HCT116 (cell line): ENCODE data around the gene SLC25A48. TPM values are rescaled to one million over a fixed set of nuclear protein-coding genes. Genes with fewer than 3 reads are reported as not detected.

ENCODE experiments used
- ATAC-seq: fragments of 200-7000 bp; cut with Tn5 transposase; 2 replicates; pipeline ENCODE4 v1.9.1; 2020; ENCODE audit warnings: mild to moderate bottlenecking, moderate library complexity
- BruUV-seq: library from RNA; stranded (reverse); fragments of 400-500 nt; replicated peaks from 2 replicates; lab custom pipeline; 2021; lab: Mats Ljungman, UMichigan
- CTCF ChIA-PET: fragments of 300-600 bp; sonication (Branson Sonifier 250); formaldehyde crosslinking; loops from one replicate; lab custom pipeline; 2021; ENCODE audit warnings: antibody characterized with exemption; lab: Charles Lee
- POLR2A ChIA-PET: fragments of 300-600, 350-600 bp; sonication (Branson Sonifier 250); formaldehyde crosslinking; loops from one replicate; lab custom pipeline; 2021; ENCODE audit warnings: antibody characterized with exemption; lab: Charles Lee
- RAD21 ChIA-PET, 2 experiments: fragments of 300-600 bp; sonication (Branson Sonifier 250); formaldehyde crosslinking; loops; one replicate each; lab custom pipeline; 2023; ENCODE audit warnings: low total read pairs in 2 of 2; ENCODE audit not compliant: uncharacterized antibody in 2 of 2, unreplicated experiment in 2 of 2, low non-redundant PET in 1 of 2; lab: Charles Lee
- DNase-seq: peaks from one replicate; pipeline ENCODE4 v3.0.0-alpha.2; 2010; ENCODE audit warnings: low read depth, low spot score
- H2AFZ ChIP-seq: fragments of 200-600 bp; shearing (Covaris generic), sonication (generic); 2 replicates; pipeline ENCODE4 v1.6.1; 2017; ENCODE audit warnings: low read depth, mixed run types, mixed read lengths, antibody characterized with exemption, low read length; ENCODE audit not compliant: poor library complexity, severe bottlenecking
- H3K27ac ChIP-seq: 2 replicates; pipeline ENCODE4 v1.5.1; 2012; ENCODE audit warnings: low read depth, low read length
- H3K27me3 ChIP-seq: fragments of 200-600 bp; sonication (generic); 2 replicates; pipeline ENCODE4 v1.6.1; 2016; ENCODE audit warnings: mixed run types, low read length, mixed read lengths; ENCODE audit not compliant: insufficient read depth
- H3K36me3 ChIP-seq, 2 experiments: fragments of 200-500 bp in 1 of 2; fragments of 200-600 bp in 1 of 2; sonication (Bioruptor generic) in 1 of 2; sonication (generic) in 1 of 2; 2 replicates each; pipeline versions ENCODE4 v1.5.1 to v1.6.1; 2014 to 2016; ENCODE audit warnings: low read length in 2 of 2, inconsistent platforms in 1 of 2, mixed read lengths in 1 of 2, mixed run types in 1 of 2; ENCODE audit not compliant: insufficient read depth in 2 of 2, control insufficient read depth in 1 of 2
- H3K4me1 ChIP-seq, 2 experiments: fragments of 200-600 bp in 1 of 2; sonication (generic) in 1 of 2; 2 replicates each; pipeline versions ENCODE4 v1.5.1 to v1.6.1; 2012 to 2017; ENCODE audit warnings: low read length in 2 of 2, inconsistent platforms in 1 of 2, mild to moderate bottlenecking in 1 of 2, mixed read lengths in 1 of 2, mixed run types in 1 of 2, moderate library complexity in 1 of 2; ENCODE audit not compliant: insufficient read depth in 2 of 2, control insufficient read depth in 1 of 2
- H3K4me2 ChIP-seq: fragments of 200-600 bp; sonication (generic); 2 replicates; pipeline ENCODE4 v1.6.1; 2017; ENCODE audit warnings: mixed run types, low read length, mixed read lengths
- H3K4me3 ChIP-seq, 2 experiments: fragments of 200-600 bp in 1 of 2; sonication (generic) in 1 of 2; replicated peaks in 1 of 2; 2 replicates each; pipeline ENCODE4 v1.5.1; 2011 to 2016; ENCODE audit warnings: low read length in 2 of 2, control low read depth in 1 of 2, low read depth in 1 of 2, mild to moderate bottlenecking in 1 of 2, mixed read lengths in 1 of 2, mixed run types in 1 of 2
- H3K79me2 ChIP-seq: fragments of 200-600 bp; sonication (generic); 2 replicates; pipeline ENCODE4 v1.6.1; 2017; ENCODE audit warnings: mild to moderate bottlenecking, mixed run types, low read length, moderate library complexity, mixed read lengths; ENCODE audit not compliant: insufficient read depth
- H3K9ac ChIP-seq: fragments of 200-600 bp; sonication (generic); 2 replicates; pipeline ENCODE4 v1.6.1; 2016; ENCODE audit warnings: low read length, mixed read lengths
- H3K9me2 ChIP-seq: fragments of 200-600 bp; sonication (generic), shearing (Covaris generic); 2 replicates; pipeline ENCODE4 v1.6.1; 2017; ENCODE audit warnings: mixed run types, mild to moderate bottlenecking, moderate library complexity; ENCODE audit not compliant: insufficient read depth
- H3K9me3 ChIP-seq, 2 experiments: fragments of 200-500 bp in 1 of 2; fragments of 200-600 bp in 1 of 2; sonication (Bioruptor generic) in 1 of 2; sonication (generic) in 1 of 2; 2 replicates each; pipeline ENCODE4 v1.6.1; 2014 to 2017; ENCODE audit warnings: low read length in 2 of 2, mixed read lengths in 2 of 2, inconsistent platforms in 1 of 2, low read depth in 1 of 2, mild to moderate bottlenecking in 1 of 2, mixed run types in 1 of 2, moderate library complexity in 1 of 2; ENCODE audit not compliant: control insufficient read depth in 1 of 2, insufficient read depth in 1 of 2
- H4K20me1 ChIP-seq: fragments of 200-600 bp; sonication (generic), shearing (Covaris generic); 2 replicates; pipeline ENCODE4 v1.6.1; 2017; ENCODE audit warnings: mixed run types, mild to moderate bottlenecking, moderate library complexity; ENCODE audit not compliant: insufficient read depth
- CBX3 ChIP-seq: IDR thresholded peaks from 2 replicates; pipeline ENCODE4 v1.6.1; 2012; ENCODE audit warnings: low read depth
- EGR1 ChIP-seq: IDR thresholded peaks from 2 replicates; pipeline ENCODE4 v1.6.1; 2012; ENCODE audit warnings: low read depth
- EZH2 ChIP-seq: fragments of 200-600 bp; sonication (generic); IDR thresholded peaks from 2 replicates; pipeline ENCODE4 v1.6.1; 2017; ENCODE audit warnings: antibody characterized with exemption, mixed run types
- EZH2phosphoT487 ChIP-seq: fragments of 200-600 bp; IDR thresholded peaks from 2 replicates; pipeline ENCODE4 v1.6.1; 2018; ENCODE audit warnings: antibody characterized with exemption, borderline replicate concordance
- JUND ChIP-seq: IDR thresholded peaks from 2 replicates; pipeline ENCODE4 v1.6.1; 2012
- POLR2A ChIP-seq: IDR thresholded peaks from 2 replicates; pipeline ENCODE4 v1.7.0; 2011; ENCODE audit warnings: borderline replicate concordance; ENCODE audit not compliant: insufficient read depth, insufficient read length; ENCODE audit errors: extremely low read depth
- SP1 ChIP-seq: IDR thresholded peaks from 2 replicates; pipeline ENCODE4 v1.6.1; 2012; ENCODE audit warnings: low read depth
- TCF7L2 ChIP-seq: IDR thresholded peaks from 2 replicates; pipeline ENCODE4 v1.7.0; 2011; ENCODE audit warnings: borderline replicate concordance, inconsistent platforms; ENCODE audit not compliant: insufficient read depth, insufficient read length; ENCODE audit errors: extremely low read depth
- YY1 ChIP-seq: IDR thresholded peaks from 2 replicates; pipeline ENCODE4 v1.6.1; 2011; ENCODE audit warnings: low read length, low read depth, moderate library complexity, mild to moderate bottlenecking; ENCODE audit not compliant: insufficient replicate concordance; ENCODE audit errors: extremely low read depth
- ZFX ChIP-seq: fragments of 450-650 bp; IDR thresholded peaks from 2 replicates; pipeline ENCODE4 v1.6.1; 2017
- ZNF274 ChIP-seq: fragments of 200-500 bp; sonication (Bioruptor generic); IDR thresholded peaks from 2 replicates; pipeline ENCODE4 v1.6.1; 2014; ENCODE audit warnings: mild to moderate bottlenecking, low read depth, low read length, inconsistent platforms
- intact Hi-C: fragments of 100-400 bp; cut with micrococcal nuclease; formaldehyde crosslinking; loops from 2 replicates; pipeline ENCODE4 v1.10.0; 2022
- total RNA-seq: library from RNA; stranded (reverse); gene quantifications from one replicate; pipeline ENCODE4 v1.2.1, GENCODE V29; 2021; ENCODE audit not compliant: unreplicated experiment
- TF ChIP-seq, protein P1 (sequence below), 3 experiments: fragments of 200-600 bp in 1 of 3; sonication (generic) in 1 of 3; IDR thresholded peaks in 2 of 3; conservative IDR thresholded peaks in 1 of 3; 2 replicates each; pipeline ENCODE4 v1.5.1; 2012 to 2017; ENCODE audit warnings: low read depth in 2 of 3, low read length in 2 of 3, antibody characterized with exemption in 1 of 3, borderline replicate concordance in 1 of 3, control low read depth in 1 of 3, mild to moderate bottlenecking in 1 of 3, mixed read lengths in 1 of 3, mixed run types in 1 of 3, moderate library complexity in 1 of 3; ENCODE audit not compliant: insufficient read depth in 1 of 3
- TF ChIP-seq, protein P2 (sequence below): IDR thresholded peaks from 2 replicates; pipeline ENCODE4 v1.6.1; 2011; ENCODE audit warnings: mild to moderate bottlenecking, low read length, moderate library complexity; ENCODE audit not compliant: insufficient replicate concordance; ENCODE audit errors: extremely low read depth

Gene SLC25A48
- total RNA-seq, 1 experiment from 2014 or later, result 2.8 TPM

DNA sequence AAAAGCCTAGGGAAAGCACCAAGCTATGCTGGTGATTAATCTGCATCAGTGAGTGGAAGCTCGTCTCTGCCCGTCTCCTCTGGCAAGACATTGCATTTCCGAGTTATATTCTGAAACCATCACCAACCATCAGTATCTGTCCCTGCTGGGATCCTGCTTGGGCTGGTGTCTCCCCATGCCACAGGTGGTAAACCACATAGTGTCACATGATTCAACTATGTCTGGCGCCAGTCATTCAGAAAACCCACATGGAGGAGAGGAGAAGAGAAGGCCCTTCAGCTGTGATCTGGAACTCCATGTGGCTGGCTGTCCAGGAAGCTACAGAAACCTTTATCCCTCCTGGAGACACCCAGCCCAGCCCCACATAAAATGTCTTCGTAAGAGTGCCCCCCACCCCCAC is 56.4 kb downstream of the SLC25A48 start:
- RAD21 ChIA-PET, result interaction anchor here in 1 of 2 experiments (0.6 kb wide), 1 partner anchor 622 kb away, joined by 3 read pairs; no protein-coding TSS in a partner anchor
- Histone ChIP-seq H3K27me3 (peaks cover 5% of the 10 kb centered on the region; the same call in 1 of the 2 replicates), H3K4me2 (no peak overlapping the region), H3K9ac (no peak overlapping the region), H3K27ac (no peak overlapping the region), H3K4me1 (peaks cover 6 to 12% of the 10 kb centered on the region in 2 experiments; a peak in 3 of 4 replicates), H3K9me3 (no peaks in the 10 kb centered on the region), H3K79me2 (no peaks in the 10 kb centered on the region), H3K9me2 (no peaks in the 10 kb centered on the region), H3K4me3 (no peak overlapping the region), H4K20me1 (no peaks in the 10 kb centered on the region), H3K36me3 (no peaks in the 10 kb centered on the region), H2AFZ (no peak overlapping the region)
- intact Hi-C loops, result no loop called here
- no peak for ATAC-seq
- CTCF ChIA-PET, result interaction anchor here (1.4 to 1.6 kb wide), 3 partner anchors 57 to 322 kb away, joined by 3 to 8 read pairs (median 3); no protein-coding TSS in a partner anchor
- TF ChIP-seq EZH2, result no peak
- no peak for TF ChIP-seq TCF7L2
- no peak for TF ChIP-seq SP1
- no peak for TF ChIP-seq EZH2phosphoT487
- TF ChIP-seq CBX3, result no peak
- TF ChIP-seq, protein P1, sequence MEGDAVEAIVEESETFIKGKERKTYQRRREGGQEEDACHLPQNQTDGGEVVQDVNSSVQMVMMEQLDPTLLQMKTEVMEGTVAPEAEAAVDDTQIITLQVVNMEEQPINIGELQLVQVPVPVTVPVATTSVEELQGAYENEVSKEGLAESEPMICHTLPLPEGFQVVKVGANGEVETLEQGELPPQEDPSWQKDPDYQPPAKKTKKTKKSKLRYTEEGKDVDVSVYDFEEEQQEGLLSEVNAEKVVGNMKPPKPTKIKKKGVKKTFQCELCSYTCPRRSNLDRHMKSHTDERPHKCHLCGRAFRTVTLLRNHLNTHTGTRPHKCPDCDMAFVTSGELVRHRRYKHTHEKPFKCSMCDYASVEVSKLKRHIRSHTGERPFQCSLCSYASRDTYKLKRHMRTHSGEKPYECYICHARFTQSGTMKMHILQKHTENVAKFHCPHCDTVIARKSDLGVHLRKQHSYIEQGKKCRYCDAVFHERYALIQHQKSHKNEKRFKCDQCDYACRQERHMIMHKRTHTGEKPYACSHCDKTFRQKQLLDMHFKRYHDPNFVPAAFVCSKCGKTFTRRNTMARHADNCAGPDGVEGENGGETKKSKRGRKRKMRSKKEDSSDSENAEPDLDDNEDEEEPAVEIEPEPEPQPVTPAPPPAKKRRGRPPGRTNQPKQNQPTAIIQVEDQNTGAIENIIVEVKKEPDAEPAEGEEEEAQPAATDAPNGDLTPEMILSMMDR (IDR thresholded peaks at IDR 0.05 in 2 of 3, conservative IDR thresholded peaks at IDR 0.05 in 1 of 3; ENCODE audit: borderline replicate concordance in 1 of 3, insufficient read depth in 1 of 3, low read depth in 2 of 3, low read length in 2 of 3), result no peak
- TF ChIP-seq JUND, result no peak
- BruUV-seq, result no TSS peak
- no peak for DNase-seq
- POLR2A ChIA-PET, result no interaction called here

DNA sequence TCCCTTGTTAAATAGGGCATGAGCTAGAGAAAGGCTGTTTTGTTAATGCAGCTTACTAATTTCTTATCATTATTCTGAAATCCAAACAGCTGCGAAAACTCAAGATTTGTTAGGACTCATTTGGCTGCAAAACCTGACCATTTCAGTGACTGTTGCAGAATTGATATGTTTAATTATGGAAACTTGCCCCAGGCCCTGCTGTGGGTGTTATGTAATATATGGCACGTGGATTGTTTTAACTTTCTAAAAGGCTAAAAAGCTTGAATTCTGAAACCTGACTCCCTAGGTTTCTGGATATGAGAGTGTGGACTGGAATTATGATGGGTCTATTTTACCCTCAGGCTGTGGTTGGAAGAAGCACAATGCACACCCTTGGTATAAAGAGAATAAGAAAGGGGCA is 56.8 kb downstream of the SLC25A48 start:
- RAD21 ChIA-PET, result interaction anchor here in 1 of 2 experiments (0.6 kb wide), 1 partner anchor 622 kb away, joined by 3 read pairs; no protein-coding TSS in a partner anchor
- ATAC-seq (no peak), DNase-seq (no peak)
- no peak overlapping the region for H3K27ac ChIP-seq
- H3K36me3 ChIP-seq, result no peaks in the 10 kb centered on the region
- H3K9me3 ChIP-seq, result no peaks in the 10 kb centered on the region
- no peak overlapping the region for H3K4me3 ChIP-seq
- CTCF ChIA-PET, result interaction anchor here (1.0 to 1.9 kb wide), 5 partner anchors 10 to 322 kb away, joined by 3 to 8 read pairs (median 3); no protein-coding TSS in a partner anchor
- H3K9me2 ChIP-seq, result no peaks in the 10 kb centered on the region
- H3K4me1 ChIP-seq, result peaks cover 6 to 12% of the 10 kb centered on the region in 2 experiments; a peak in 3 of 4 replicates
- no peak overlapping the region for H3K4me2 ChIP-seq
- no peak overlapping the region for H3K9ac ChIP-seq
- intact Hi-C loops, result no loop called here
- no peaks in the 10 kb centered on the region for H4K20me1 ChIP-seq
- no peaks in the 10 kb centered on the region for H3K79me2 ChIP-seq
- no TSS peak for BruUV-seq
- peaks cover 9% of the 10 kb centered on the region; the same call in 1 of the 2 replicates for H3K27me3 ChIP-seq
- no peak overlapping the region for H2AFZ ChIP-seq
- POLR2A ChIA-PET, result no interaction called here
- TF ChIP-seq POLR2A (no peak), SP1 (no peak), EGR1 (no peak), YY1 (no peak), CBX3 (no peak), ZNF274 (no peak), ZFX (no peak)
- TF ChIP-seq, protein P1 (IDR thresholded peaks at IDR 0.05 in 2 of 3, conservative IDR thresholded peaks at IDR 0.05 in 1 of 3; ENCODE audit: borderline replicate concordance in 1 of 3, insufficient read depth in 1 of 3, low read depth in 2 of 3, low read length in 2 of 3), result no peak
- TF ChIP-seq, protein P2, sequence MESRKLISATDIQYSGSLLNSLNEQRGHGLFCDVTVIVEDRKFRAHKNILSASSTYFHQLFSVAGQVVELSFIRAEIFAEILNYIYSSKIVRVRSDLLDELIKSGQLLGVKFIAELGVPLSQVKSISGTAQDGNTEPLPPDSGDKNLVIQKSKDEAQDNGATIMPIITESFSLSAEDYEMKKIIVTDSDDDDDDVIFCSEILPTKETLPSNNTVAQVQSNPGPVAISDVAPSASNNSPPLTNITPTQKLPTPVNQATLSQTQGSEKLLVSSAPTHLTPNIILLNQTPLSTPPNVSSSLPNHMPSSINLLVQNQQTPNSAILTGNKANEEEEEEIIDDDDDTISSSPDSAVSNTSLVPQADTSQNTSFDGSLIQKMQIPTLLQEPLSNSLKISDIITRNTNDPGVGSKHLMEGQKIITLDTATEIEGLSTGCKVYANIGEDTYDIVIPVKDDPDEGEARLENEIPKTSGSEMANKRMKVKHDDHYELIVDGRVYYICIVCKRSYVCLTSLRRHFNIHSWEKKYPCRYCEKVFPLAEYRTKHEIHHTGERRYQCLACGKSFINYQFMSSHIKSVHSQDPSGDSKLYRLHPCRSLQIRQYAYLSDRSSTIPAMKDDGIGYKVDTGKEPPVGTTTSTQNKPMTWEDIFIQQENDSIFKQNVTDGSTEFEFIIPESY, result no peak
